Activated CD4-positive, alpha-beta T cell treated with anti-CD3 and anti-CD28 coated beads, Interleukin-2, amount 50 U/mL, for 4 hours (primary cell): ENCODE results near the gene ELP2.
"Not testable (repeated sequence)": the region's sequence is repeated elsewhere in the genome, so short reads cannot be mapped to it uniquely, and the experiment has no call there.

Source experiments
- DNase-seq, 2 experiments: peaks; one replicate each; pipeline ENCODE4 v3.0.0-alpha.2; 2020

The ELP2 gene

GRCh38 chr18:36191711-36192110 lies 62.0 kb downstream of the ELP2 start:
- DNase-seq, result no peak

- no peak for DNase-seq
Observed at GRCh38 chr18:36194600-36195315, 65.1 kb downstream of the ELP2 start.

- DNase-seq, result no peak
Observed at GRCh38 chr18:36195427-36196122, 65.9 kb downstream of the ELP2 start.

GRCh38 chr18:36196238-36196995 lies 66.7 kb downstream of the ELP2 start:
- DNase-seq, result no peak

GRCh38 chr18:36197511-36198166 lies 67.9 kb downstream of the ELP2 start:
- DNase-seq, result no peak

GRCh38 chr18:36199691-36200295 lies 70.1 kb downstream of the ELP2 start:
- DNase-seq, result no peak

- DNase-seq, result no peak
Observed at GRCh38 chr18:36200354-36200771, 70.7 kb downstream of the ELP2 start.

- DNase-seq, result no peak
Observed at GRCh38 chr18:36201765-36202164, 72.1 kb downstream of the ELP2 start.

- DNase-seq, result no peak
Observed at GRCh38 chr18:36203360-36203895, 73.7 kb downstream of the ELP2 start.

- DNase-seq, result no peak
Observed at GRCh38 chr18:36205166-36205565, 75.5 kb downstream of the ELP2 start.

GRCh38 chr18:36207303-36207702 lies 77.6 kb downstream of the ELP2 start:
- no peak for DNase-seq

GRCh38 chr18:36207969-36208368 lies 78.3 kb downstream of the ELP2 start:
- DNase-seq, result not testable (repeated sequence)

GRCh38 chr18:36211612-36212065 lies 81.9 kb downstream of the ELP2 start:
- no peak for DNase-seq

- DNase-seq, result no peak
Observed at GRCh38 chr18:36212301-36213171, 82.8 kb downstream of the ELP2 start.

- no peak for DNase-seq
Observed at GRCh38 chr18:36214811-36215210, 85.1 kb downstream of the ELP2 start.

GRCh38 chr18:36215577-36215976 lies 85.9 kb downstream of the ELP2 start:
- no peak for DNase-seq

- DNase-seq, result no peak
Observed at GRCh38 chr18:36217348-36217747, 87.6 kb downstream of the ELP2 start.

GRCh38 chr18:36229188-36229587 lies 99.5 kb downstream of the ELP2 start:
- DNase-seq, result no peak
